Subcutaneous adipose tissue (tissue), 4 donors: ENCODE data around the gene RCOR1. TPM values are rescaled to one million over a fixed set of nuclear protein-coding genes. Genes with fewer than 3 reads are reported as not detected.

Experiments used
- total RNA-seq, 4 donors: library from RNA; depleted of rRNA; stranded (reverse); fragments of >200 nt; gene quantifications; one replicate each; pipeline ENCODE4 v1.1.0, GENCODE V29; 2016
- TF ChIP-seq, protein P1 (sequence below): fragments of 450-650 bp; IDR thresholded peaks from one replicate; pipeline ENCODE4 v1.5.1; 2016; ENCODE audit warnings: low read depth, mild to moderate bottlenecking, control low read depth, antibody characterized with exemption, moderate library complexity

RCOR1 gene
- total RNA-seq, 4 donors from 2014 or later, result 17.6 to 24.3 (median 22.1) TPM

DNA sequence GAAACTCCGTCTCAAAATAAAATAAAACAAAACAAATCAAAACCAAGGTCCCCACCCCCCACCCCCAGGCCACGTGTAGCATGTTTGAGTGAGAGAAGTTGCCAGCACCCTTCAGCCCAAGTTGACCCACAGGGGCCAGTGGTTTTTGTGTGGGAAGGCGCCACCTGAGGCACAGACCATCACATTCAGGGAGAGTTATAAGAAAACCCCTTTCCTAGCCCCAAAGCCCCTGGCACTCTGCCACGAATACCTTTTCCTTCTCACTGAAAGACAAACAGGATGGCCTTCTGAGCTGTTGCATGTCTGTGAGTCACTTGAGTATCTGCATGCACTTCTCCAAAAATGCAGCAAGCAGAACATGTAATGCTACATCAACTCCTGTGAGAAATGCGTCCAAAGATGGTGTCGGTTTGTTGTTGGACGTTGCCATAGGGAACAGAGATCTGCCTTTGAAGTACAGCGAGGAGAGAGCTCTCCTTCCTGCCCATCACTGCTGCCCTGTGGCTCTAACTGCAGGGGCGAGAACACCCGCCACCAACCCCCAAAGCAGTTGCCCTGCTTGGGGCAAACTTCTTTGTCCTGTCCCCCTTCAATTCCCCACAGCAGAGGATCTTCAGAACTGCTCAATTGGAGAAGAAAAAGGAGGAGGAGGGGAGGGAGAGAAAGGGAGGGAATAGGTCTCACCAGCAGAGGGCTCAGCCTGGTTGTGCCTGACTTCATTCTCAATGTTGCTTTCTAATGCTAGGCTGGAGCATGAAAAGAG, 182.1 kb downstream of the RCOR1 start:
- TF ChIP-seq, protein P1, sequence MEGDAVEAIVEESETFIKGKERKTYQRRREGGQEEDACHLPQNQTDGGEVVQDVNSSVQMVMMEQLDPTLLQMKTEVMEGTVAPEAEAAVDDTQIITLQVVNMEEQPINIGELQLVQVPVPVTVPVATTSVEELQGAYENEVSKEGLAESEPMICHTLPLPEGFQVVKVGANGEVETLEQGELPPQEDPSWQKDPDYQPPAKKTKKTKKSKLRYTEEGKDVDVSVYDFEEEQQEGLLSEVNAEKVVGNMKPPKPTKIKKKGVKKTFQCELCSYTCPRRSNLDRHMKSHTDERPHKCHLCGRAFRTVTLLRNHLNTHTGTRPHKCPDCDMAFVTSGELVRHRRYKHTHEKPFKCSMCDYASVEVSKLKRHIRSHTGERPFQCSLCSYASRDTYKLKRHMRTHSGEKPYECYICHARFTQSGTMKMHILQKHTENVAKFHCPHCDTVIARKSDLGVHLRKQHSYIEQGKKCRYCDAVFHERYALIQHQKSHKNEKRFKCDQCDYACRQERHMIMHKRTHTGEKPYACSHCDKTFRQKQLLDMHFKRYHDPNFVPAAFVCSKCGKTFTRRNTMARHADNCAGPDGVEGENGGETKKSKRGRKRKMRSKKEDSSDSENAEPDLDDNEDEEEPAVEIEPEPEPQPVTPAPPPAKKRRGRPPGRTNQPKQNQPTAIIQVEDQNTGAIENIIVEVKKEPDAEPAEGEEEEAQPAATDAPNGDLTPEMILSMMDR, result no peak

DNA sequence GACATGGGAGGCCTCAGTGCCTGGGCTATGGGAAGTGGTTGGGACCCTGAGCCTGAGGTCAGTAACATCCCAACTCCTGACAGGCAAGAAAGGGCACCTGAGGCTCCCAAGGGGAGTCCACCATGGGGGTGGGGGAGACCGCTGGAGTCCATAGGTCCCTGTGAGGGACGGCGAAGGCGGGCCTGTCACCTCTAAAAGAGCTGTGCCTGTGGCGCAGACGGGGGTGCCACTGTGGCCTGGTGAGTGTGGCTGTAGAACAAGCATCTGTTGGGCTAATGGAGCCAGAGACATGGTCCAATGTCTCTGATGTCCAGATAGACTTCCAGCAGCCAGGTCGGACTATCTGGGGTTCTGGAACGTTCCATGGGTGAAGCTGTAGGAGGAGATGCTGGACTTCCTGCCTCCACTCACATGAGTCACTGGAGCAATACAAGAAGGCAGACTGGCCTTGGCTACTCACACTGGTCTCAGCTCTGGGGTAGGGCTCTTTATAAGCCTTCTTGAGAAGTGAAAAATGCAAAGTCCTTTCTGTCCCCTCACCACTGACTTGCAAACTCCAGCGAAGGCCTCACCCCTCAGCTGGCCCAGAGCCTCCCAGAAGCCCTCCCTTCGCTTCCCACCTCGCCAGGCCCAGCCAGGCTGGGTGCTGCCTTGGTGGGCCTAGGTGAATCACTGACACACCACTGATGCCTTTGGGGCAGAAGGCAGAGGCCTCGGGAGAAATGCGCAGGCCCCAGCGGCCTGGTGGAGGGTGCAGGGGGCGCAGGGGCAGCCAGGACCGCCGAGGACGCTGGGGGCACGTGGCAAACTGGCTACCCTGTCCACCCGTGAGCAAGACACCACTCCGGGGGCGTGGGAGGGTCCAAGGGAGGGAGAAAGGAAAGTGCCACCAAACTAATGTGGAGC, 183.7 kb downstream of the RCOR1 start:
- TF ChIP-seq, protein P1, result no peak

DNA sequence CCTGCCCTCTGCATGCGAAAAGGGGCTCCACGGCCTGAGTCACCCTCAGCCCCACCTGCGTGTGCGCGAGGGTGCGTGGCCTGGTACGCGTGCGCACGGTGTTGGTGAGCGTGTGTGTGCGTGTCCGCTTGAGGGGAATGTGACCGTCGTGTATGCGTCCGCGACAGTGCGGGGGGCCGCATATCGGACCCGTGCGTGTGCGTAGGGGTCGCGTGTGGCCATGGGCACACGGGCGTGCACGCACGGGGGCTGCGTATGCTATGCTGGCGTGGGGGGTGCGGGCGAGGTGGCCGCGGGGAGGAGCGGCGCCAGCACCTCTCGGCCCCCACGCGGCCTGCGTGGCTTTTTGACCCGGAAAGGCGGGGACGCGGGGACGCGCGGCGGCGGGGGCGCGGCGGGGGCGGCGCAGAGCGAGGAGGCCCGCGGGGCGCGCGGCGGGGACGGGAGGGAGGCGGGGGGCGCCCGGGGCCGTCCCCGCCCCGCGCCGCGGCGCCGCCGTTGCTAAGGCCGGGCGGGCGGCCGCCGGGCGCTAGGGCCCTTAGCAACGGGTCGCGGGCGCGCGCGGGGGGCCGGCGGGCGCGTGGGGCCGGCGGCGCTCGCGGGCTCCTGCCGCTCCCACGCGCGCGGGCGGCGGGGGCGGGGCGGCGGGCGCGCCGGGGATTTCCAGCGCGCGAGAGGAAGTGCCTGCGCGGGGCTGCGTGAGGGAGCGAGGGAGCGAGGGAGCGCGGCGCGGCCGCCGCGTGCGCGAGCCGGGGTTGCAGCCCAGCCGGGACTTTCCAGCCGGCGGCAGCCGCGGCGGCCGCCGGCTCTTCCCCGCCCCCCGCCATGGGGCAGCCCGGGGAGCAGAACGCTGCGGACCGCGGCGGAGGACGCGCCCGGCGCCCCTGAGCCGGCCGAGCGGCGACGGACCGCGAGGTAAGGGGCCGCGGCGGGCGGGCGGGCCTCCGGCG, 184.6 kb downstream of the RCOR1 start, which contains the start of gene TRAF3:
Gene TRAF3, plus strand, starts transcription at position 689 of the 950 bp plus-strand sequence. CDS start 92,753 bp downstream, outside the sequence.
- TF ChIP-seq, protein P1, result no peak

DNA sequence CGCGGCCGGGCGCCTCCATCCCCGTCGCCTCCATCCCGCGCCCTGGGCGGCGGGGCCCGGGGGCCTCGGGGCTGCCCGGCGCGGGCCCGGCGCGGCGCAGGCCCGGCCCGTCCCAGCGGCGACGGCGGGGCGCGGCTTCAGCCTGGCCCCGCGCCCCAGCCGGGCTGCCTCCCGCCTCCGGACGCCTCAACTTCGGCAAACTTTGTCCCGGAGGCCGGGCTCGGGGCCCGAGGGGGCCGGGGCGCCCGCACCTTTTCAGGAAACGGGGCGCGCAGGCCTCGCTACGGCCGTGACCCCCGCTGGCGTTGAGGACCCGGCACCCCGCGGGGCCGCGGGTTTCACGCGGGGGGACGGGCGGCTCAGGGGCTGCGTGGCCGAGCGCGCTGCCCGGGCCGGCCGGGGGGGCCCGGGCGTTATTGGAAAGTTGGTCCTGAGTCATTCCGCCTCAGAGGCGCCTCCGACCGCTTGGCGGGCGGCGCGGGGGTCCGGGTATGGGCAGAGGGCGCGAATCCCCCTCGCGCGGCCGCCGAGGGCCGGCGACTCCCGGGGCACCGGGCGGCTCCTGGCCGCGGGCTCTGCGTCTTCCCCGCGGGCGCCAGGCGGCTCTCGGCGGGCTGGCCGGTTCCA, 185.4 kb downstream of the RCOR1 start:
- TF ChIP-seq, protein P1, result no peak

DNA sequence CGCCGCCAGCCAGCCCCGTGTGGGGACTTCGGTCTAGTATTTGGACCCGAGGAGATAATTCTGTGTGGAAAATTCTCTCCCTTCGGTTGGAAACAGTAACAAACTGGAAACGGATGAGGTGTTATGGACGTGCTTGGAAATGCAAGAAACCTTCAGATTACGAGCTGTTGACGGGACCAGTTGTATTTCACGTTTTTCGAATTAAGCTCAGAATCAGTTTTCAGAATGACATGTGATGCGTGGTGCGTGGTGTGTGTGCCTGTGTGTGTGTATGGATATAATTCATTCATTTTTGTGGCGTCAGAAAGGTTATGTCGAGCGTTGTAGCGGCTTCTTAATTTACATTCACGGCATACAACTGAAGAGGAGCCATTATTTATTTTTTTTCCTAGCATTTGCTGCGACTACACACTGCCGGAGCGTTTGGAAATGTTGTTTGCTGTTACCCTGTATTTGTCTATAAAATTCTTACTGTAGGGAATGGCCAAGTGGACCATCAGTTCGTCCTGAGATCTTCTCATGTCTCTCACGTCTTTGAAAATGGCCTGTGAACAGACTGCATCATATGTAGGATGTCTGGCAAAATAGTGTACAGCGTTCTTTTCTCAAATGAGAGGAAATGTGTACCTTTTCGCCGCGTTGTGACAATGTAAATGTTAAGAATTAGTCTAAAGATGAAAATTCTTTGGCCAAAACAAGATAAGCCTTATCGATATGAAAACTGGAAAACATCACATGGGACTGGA, 186.1 kb downstream of the RCOR1 start:
- TF ChIP-seq, protein P1, result no peak

DNA sequence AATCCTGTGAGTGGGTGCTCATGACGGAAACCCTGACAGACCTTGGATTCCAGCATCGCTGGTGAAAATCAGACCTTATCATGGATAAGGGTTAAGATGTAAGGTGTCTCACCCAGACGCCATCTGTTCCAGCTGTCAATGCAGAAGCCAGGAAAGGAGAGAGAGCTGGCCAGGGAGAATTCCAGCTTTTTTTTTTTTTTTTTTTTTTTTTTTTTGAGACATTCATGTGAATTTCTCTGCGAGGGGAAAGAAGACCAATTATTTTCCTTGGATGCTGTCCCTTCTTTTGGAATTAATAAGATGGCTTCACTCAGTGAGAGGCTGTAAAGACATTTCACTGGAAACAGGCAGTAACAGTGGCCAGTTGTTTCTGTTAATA, 186.6 kb downstream of the RCOR1 start:
- TF ChIP-seq, protein P1, result no peak
